Right cardiac atrium (tissue), 5 donors: ENCODE data around the gene DCDC1. TPM values are rescaled to one million over a fixed set of nuclear protein-coding genes. Genes with fewer than 3 reads are reported as not detected.

Experiments used
- ATAC-seq, 2 donors: fragments of 200-7000 bp; cut with Tn5 transposase; one replicate each; pipeline versions ENCODE4 v1.8.0 to v1.9.1; 2020; ENCODE audit warnings: moderate library complexity in 2 of 2, mild to moderate bottlenecking in 1 of 2
- DNase-seq, 3 donors: peaks; one replicate each; pipeline ENCODE4 v3.0.0-alpha.2; 2020
- H3K27ac ChIP-seq: one replicate; pipeline ENCODE4 v1.5.1; 2013; ENCODE audit warnings: mild to moderate bottlenecking, low read length, control low read depth, moderate library complexity
- H3K27me3 ChIP-seq: one replicate; pipeline ENCODE4 v1.6.1; 2013; ENCODE audit not compliant: control insufficient read depth, insufficient read depth
- H3K4me1 ChIP-seq: one replicate; pipeline ENCODE4 v1.6.1; 2013; ENCODE audit warnings: low read length; ENCODE audit not compliant: control insufficient read depth, insufficient read depth
- H3K4me3 ChIP-seq: one replicate; pipeline ENCODE4 v1.5.1; 2013; ENCODE audit warnings: low read length, control low read depth
- H3K9me3 ChIP-seq: one replicate; pipeline ENCODE4 v1.6.1; 2013; ENCODE audit warnings: low read length; ENCODE audit not compliant: control insufficient read depth
- WGBS: extraction: QIAGEN DNeasy Blood & Tissue Kit; methylation state at CpG from one replicate; pipeline ENCODE4 v1.1.7; 2013; 5-methylcytosine and 5-hydroxymethylcytosine counted together
- intact Hi-C, 4 donors: fragments of 100-400 bp; cut with DNase I; formaldehyde crosslinking; loops; one replicate each; pipeline versions ENCODE4 v1.11.0 to v1.14.0; 2022 to 2023
- polyA plus RNA-seq: library from polyadenylated mRNA; stranded (reverse); fragments of 200-250 nt; gene quantifications from one replicate; pipeline ENCODE4 v1.2.3, GENCODE V29; 2013
- total RNA-seq, 4 donors: library from RNA; stranded (reverse); fragmentation: NEBNext Ultra II Directional; extraction: Animal tissue kit (Norgen Biotek cat#: 25700); gene quantifications; one replicate each; pipeline ENCODE4 v1.2.1, GENCODE V29; 2021
- donor health status: healthy with polysubstance abuse.
- donor health status: DM: no; HTN: yes; CAD: no.
- donor health status: DM: no; HTN: no; CAD: no.
- donor health status: DM: no; HTN: yes; CAD: no; lungs with severe emphysema.
- donor health status: DM: yes; HTN: yes; CAD: no.

Gene DCDC1
- total and polyA plus RNA-seq, 5 donors = 0.05 to 0.23 (median 0.16) TPM; not detected in 1

- WGBS = 35% methylated on average over 3 of the region's 3 CpGs
- no peak for ATAC-seq
- Histone ChIP-seq H3K27me3 (no peaks in the 10 kb centered on the region), H3K4me1 (no peaks in the 10 kb centered on the region), H3K9me3 (no peaks in the 10 kb centered on the region), H3K27ac (no peak overlapping the region), H3K4me3 (no peak overlapping the region)
- DNase-seq = no peak
- intact Hi-C loops = no loop called here
These were observed 242.2 kb downstream of the DCDC1 start for GRCh38 chr11:31127290-31127689.

- no peaks in the 10 kb centered on the region for H3K9me3 ChIP-seq
- H3K27ac ChIP-seq = no peak overlapping the region
- H3K27me3 ChIP-seq = no peaks in the 10 kb centered on the region
- no peak overlapping the region for H3K4me3 ChIP-seq
- 94% methylated on average over 1 of the region's 1 CpG for WGBS
- H3K4me1 ChIP-seq = no peaks in the 10 kb centered on the region
- no peak for ATAC-seq
- intact Hi-C loops = no loop called here
- DNase-seq = no peak
These were observed 249.1 kb downstream of the DCDC1 start for GRCh38 chr11:31120428-31120827.

- Histone ChIP-seq H3K4me1 (no peaks in the 10 kb centered on the region), H3K27ac (no peak overlapping the region), H3K4me3 (no peak overlapping the region), H3K9me3 (no peaks in the 10 kb centered on the region), H3K27me3 (no peaks in the 10 kb centered on the region)
- no peak for ATAC-seq
- intact Hi-C loops = no loop called here
- 80% methylated on average over 6 of the region's 6 CpGs for WGBS
- no peak for DNase-seq
These were observed 251.0 kb downstream of the DCDC1 start for GRCh38 chr11:31118566-31118965.

GRCh38 chr11:31117038-31117437 lies 252.5 kb downstream of the DCDC1 start:
- intact Hi-C loops = no loop called here
- no peak overlapping the region for H3K27ac ChIP-seq
- H3K4me1 ChIP-seq = no peaks in the 10 kb centered on the region
- no peaks in the 10 kb centered on the region for H3K27me3 ChIP-seq
- DNase-seq (no peak), ATAC-seq (no peak)
- H3K9me3 ChIP-seq = no peaks in the 10 kb centered on the region
- H3K4me3 ChIP-seq = no peak overlapping the region
- WGBS = 59% methylated on average over 2 of the region's 2 CpGs

- intact Hi-C loops = no loop called here
- no peaks in the 10 kb centered on the region for H3K9me3 ChIP-seq
- WGBS = 65% methylated on average over 2 of the region's 2 CpGs
- DNase-seq = no peak
- no peak overlapping the region for H3K4me3 ChIP-seq
- no peaks in the 10 kb centered on the region for H3K4me1 ChIP-seq
- H3K27ac ChIP-seq = no peak overlapping the region
- H3K27me3 ChIP-seq = no peaks in the 10 kb centered on the region
- no peak for ATAC-seq
These were observed 255.1 kb downstream of the DCDC1 start for GRCh38 chr11:31114442-31114841.

GRCh38 chr11:31110830-31111229 lies 258.7 kb downstream of the DCDC1 start:
- intact Hi-C loops = no loop called here
- peak in 2 of 3 donors; percentile 30 to 71 for DNase-seq
- Histone ChIP-seq H3K9me3 (no peaks in the 10 kb centered on the region), H3K4me3 (no peak overlapping the region), H3K27me3 (no peaks in the 10 kb centered on the region), H3K27ac (no peak overlapping the region), H3K4me1 (no peaks in the 10 kb centered on the region)
- 39% methylated on average over 4 of the region's 4 CpGs for WGBS
- ATAC-seq = peak in 1 of 2 donors; percentile 81

- Histone ChIP-seq H3K27ac (no peak overlapping the region), H3K4me3 (no peak overlapping the region), H3K27me3 (no peaks in the 10 kb centered on the region), H3K9me3 (no peaks in the 10 kb centered on the region), H3K4me1 (no peaks in the 10 kb centered on the region)
- DNase-seq (no peak), ATAC-seq (no peak)
- WGBS = 88% methylated on average over 3 of the region's 3 CpGs
- intact Hi-C loops = no loop called here
These were observed 260.1 kb downstream of the DCDC1 start for GRCh38 chr11:31109446-31109845.

- H3K27me3 ChIP-seq = no peaks in the 10 kb centered on the region
- intact Hi-C loops = no loop called here
- no peak overlapping the region for H3K27ac ChIP-seq
- no peaks in the 10 kb centered on the region for H3K4me1 ChIP-seq
- H3K9me3 ChIP-seq = no peaks in the 10 kb centered on the region
- no peak overlapping the region for H3K4me3 ChIP-seq
- 56% methylated on average over 2 of the region's 2 CpGs for WGBS
- ATAC-seq (no peak), DNase-seq (no peak)
These were observed 261.9 kb downstream of the DCDC1 start for GRCh38 chr11:31107649-31108048.

- peak; percentile 63 to 66 for ATAC-seq
- Histone ChIP-seq H3K27ac (no peak overlapping the region), H3K4me3 (no peak overlapping the region), H3K9me3 (no peaks in the 10 kb centered on the region), H3K4me1 (no peaks in the 10 kb centered on the region), H3K27me3 (no peaks in the 10 kb centered on the region)
- intact Hi-C loops = no loop called here
- 10% methylated on average over 5 of the region's 5 CpGs for WGBS
- peak; percentile 47 to 78 (median 65) for DNase-seq
These were observed 262.5 kb downstream of the DCDC1 start for GRCh38 chr11:31106968-31107576.

- 33% methylated on average over 3 of the region's 3 CpGs for WGBS
- Histone ChIP-seq H3K4me1 (no peaks in the 10 kb centered on the region), H3K27me3 (no peaks in the 10 kb centered on the region), H3K4me3 (no peak overlapping the region), H3K9me3 (no peaks in the 10 kb centered on the region), H3K27ac (no peak overlapping the region)
- DNase-seq (no peak), ATAC-seq (no peak)
- intact Hi-C loops = no loop called here
These were observed 263.2 kb downstream of the DCDC1 start for GRCh38 chr11:31106326-31106725.

- intact Hi-C loops = no loop called here
- DNase-seq = no peak
- ATAC-seq = no peak
- H3K9me3 ChIP-seq = no peaks in the 10 kb centered on the region
- no peak overlapping the region for H3K4me3 ChIP-seq
- WGBS = 74% methylated on average over 5 of the region's 5 CpGs
- H3K27me3 ChIP-seq = no peaks in the 10 kb centered on the region
- no peak overlapping the region for H3K27ac ChIP-seq
- no peaks in the 10 kb centered on the region for H3K4me1 ChIP-seq
These were observed 266.7 kb downstream of the DCDC1 start for GRCh38 chr11:31102875-31103274.

- intact Hi-C loops = no loop called here
- Histone ChIP-seq H3K9me3 (no peaks in the 10 kb centered on the region), H3K27ac (no peak overlapping the region), H3K27me3 (no peaks in the 10 kb centered on the region), H3K4me3 (no peak overlapping the region), H3K4me1 (no peaks in the 10 kb centered on the region)
- ATAC-seq = no peak
- no peak for DNase-seq
These were observed 267.2 kb downstream of the DCDC1 start for GRCh38 chr11:31102316-31102715.
